ENCODE measurements around the gene RFWD3.

RFWD3 gene

GRCh38 chr16:74623839-74624235, 42.8 kb downstream of the RFWD3 start:
- Mint-ChIP-seq H3K27ac (no peak overlapping the region), H3K4me1 (peaks cover 13% of the 10 kb centered on the region), H3K36me3 (ENCODE audit: low read depth) (peaks cover 66% of the 10 kb centered on the region), H3K9me3 (no peaks in the 10 kb centered on the region), H3K27me3 (ENCODE audit: low read depth, poor library complexity) (peaks cover 3% of the 10 kb centered on the region), H3K4me3 (no peak overlapping the region)
- no peak for DNase-seq
- TF ChIP-seq CTCF (IDR thresholded peaks at IDR 0.05): no peak

- peak; percentile 53 for TF ChIP-seq CTCF (IDR thresholded peaks at IDR 0.05)
- Mint-ChIP-seq H3K4me1 (peaks cover 8% of the 10 kb centered on the region), H3K27me3 (ENCODE audit: low read depth, poor library complexity) (peaks cover 3% of the 10 kb centered on the region), H3K4me3 (no peak overlapping the region), H3K27ac (no peak overlapping the region), H3K36me3 (ENCODE audit: low read depth) (peaks cover 62% of the 10 kb centered on the region), H3K9me3 (no peaks in the 10 kb centered on the region)
- no peak for DNase-seq
These were observed 43.4 kb downstream of the RFWD3 start for GRCh38 chr16:74623214-74623838.

- DNase-seq: no peak
- Mint-ChIP-seq H3K27me3 (ENCODE audit: low read depth, poor library complexity) (peaks cover 3% of the 10 kb centered on the region), H3K4me3 (no peak overlapping the region), H3K36me3 (ENCODE audit: low read depth) (peaks cover 59% of the 10 kb centered on the region), H3K27ac (peak overlapping the region; percentile 87), H3K9me3 (no peaks in the 10 kb centered on the region), H3K4me1 (no peaks in the 10 kb centered on the region)
- TF ChIP-seq CTCF (IDR thresholded peaks at IDR 0.05): no peak
These were observed 44.7 kb downstream of the RFWD3 start for GRCh38 chr16:74622005-74622404.

GRCh38 chr16:74617206-74617788, 49.4 kb downstream of the RFWD3 start:
- no peak for DNase-seq
- no peaks in the 10 kb centered on the region for H3K9me3 Mint-ChIP-seq
- peaks cover 5% of the 10 kb centered on the region for H3K4me1 Mint-ChIP-seq
- H3K4me3 Mint-ChIP-seq: no peak overlapping the region
- peaks cover 3% of the 10 kb centered on the region for H3K27me3 Mint-ChIP-seq (ENCODE audit: low read depth, poor library complexity)
- H3K36me3 Mint-ChIP-seq (ENCODE audit: low read depth): peaks cover 29% of the 10 kb centered on the region
- peak overlapping the region; percentile 89 for H3K27ac Mint-ChIP-seq
- no peak for TF ChIP-seq CTCF (IDR thresholded peaks at IDR 0.05)

- Mint-ChIP-seq H3K36me3 (ENCODE audit: low read depth) (peaks cover 5% of the 10 kb centered on the region), H3K9me3 (peaks cover 2% of the 10 kb centered on the region), H3K27me3 (ENCODE audit: low read depth, poor library complexity) (no peaks in the 10 kb centered on the region), H3K4me3 (no peak overlapping the region), H3K4me1 (peaks cover 17% of the 10 kb centered on the region), H3K27ac (no peak overlapping the region)
- DNase-seq: no peak
- TF ChIP-seq CTCF (IDR thresholded peaks at IDR 0.05): no peak
These were observed 55.0 kb downstream of the RFWD3 start for GRCh38 chr16:74611721-74612120.

GRCh38 chr16:74608944-74609343, 57.7 kb downstream of the RFWD3 start:
- no peak for TF ChIP-seq CTCF (IDR thresholded peaks at IDR 0.05)
- peaks cover under 1% of the 10 kb centered on the region for H3K36me3 Mint-ChIP-seq (ENCODE audit: low read depth)
- H3K27ac Mint-ChIP-seq: no peak overlapping the region
- peaks cover 2% of the 10 kb centered on the region for H3K9me3 Mint-ChIP-seq
- no peak overlapping the region for H3K4me3 Mint-ChIP-seq
- H3K27me3 Mint-ChIP-seq (ENCODE audit: low read depth, poor library complexity): no peaks in the 10 kb centered on the region
- no peak for DNase-seq
- H3K4me1 Mint-ChIP-seq: peaks cover 42% of the 10 kb centered on the region
